HG03108 (cell line): ENCODE measurements around the gene KRTDAP.
"Not testable (repeated sequence)": the region's sequence is repeated elsewhere in the genome, so short reads cannot be mapped to it uniquely, and the experiment has no call there.

ENCODE experiments used
- ATAC-seq: cut with Tn5 transposase; IDR thresholded peaks from one replicate; pipeline ENCODE4 v1.9.1; 2021; ENCODE audit warnings: moderate library complexity; ENCODE audit not compliant: unreplicated experiment

Gene KRTDAP

GRCh38 chr19:35487656-35488182 lies 2.5 kb downstream of the KRTDAP start:
- ATAC-seq = no peak

GRCh38 chr19:35486268-35486708 lies 4.0 kb downstream of the KRTDAP start:
- no peak for ATAC-seq

- ATAC-seq = peak; percentile 85
Observed at GRCh38 chr19:35484252-35485036, 5.8 kb downstream of the KRTDAP start.

GRCh38 chr19:35483089-35483488 lies 7.2 kb downstream of the KRTDAP start:
- no peak for ATAC-seq

- no peak for ATAC-seq
Observed at GRCh38 chr19:35478794-35479677, 11.2 kb downstream of the KRTDAP start.

- ATAC-seq = no peak
Observed at GRCh38 chr19:35476149-35476548, 14.1 kb downstream of the KRTDAP start.

- not testable (repeated sequence) for ATAC-seq
Observed at GRCh38 chr19:35474594-35474993, 15.7 kb downstream of the KRTDAP start.

- no peak for ATAC-seq
Observed at GRCh38 chr19:35474104-35474503, 16.2 kb downstream of the KRTDAP start.

- ATAC-seq = no peak
Observed at GRCh38 chr19:35471946-35472345, 18.3 kb downstream of the KRTDAP start.

- ATAC-seq = not testable (repeated sequence)
Observed at GRCh38 chr19:35471075-35471474, 19.2 kb downstream of the KRTDAP start.

GRCh38 chr19:35470128-35470527 lies 20.1 kb downstream of the KRTDAP start:
- no peak for ATAC-seq

- no peak for ATAC-seq
Observed at GRCh38 chr19:35468637-35469036, 21.6 kb downstream of the KRTDAP start.

- ATAC-seq = no peak
Observed at GRCh38 chr19:35466259-35466658, 24.0 kb downstream of the KRTDAP start.

GRCh38 chr19:35462956-35463355 lies 27.3 kb downstream of the KRTDAP start:
- not testable (repeated sequence) for ATAC-seq

- peak; percentile 58 for ATAC-seq
Observed at GRCh38 chr19:35462476-35462953, 27.7 kb downstream of the KRTDAP start.

- ATAC-seq = not testable (repeated sequence)
Observed at GRCh38 chr19:35461788-35462187, 28.5 kb downstream of the KRTDAP start.

GRCh38 chr19:35461060-35461459 lies 29.2 kb downstream of the KRTDAP start:
- no peak for ATAC-seq

- ATAC-seq = no peak
Observed at GRCh38 chr19:35460608-35461007, 29.7 kb downstream of the KRTDAP start.

- ATAC-seq = no peak
Observed at GRCh38 chr19:35459414-35460082, 30.7 kb downstream of the KRTDAP start.

GRCh38 chr19:35458731-35459391 lies 31.4 kb downstream of the KRTDAP start:
- peak; percentile 38 for ATAC-seq
